Neutrophil (primary cell): ENCODE results near the gene MAP3K9.

Source experiments
- H3K27ac ChIP-seq: fragments of 200-600 bp; sonication (generic); 2 replicates; pipeline ENCODE4 v1.5.1; 2016; ENCODE audit warnings: mild to moderate bottlenecking, moderate library complexity
- H3K27me3 ChIP-seq: fragments of 200-600 bp; sonication (generic); 2 replicates; pipeline ENCODE4 v1.6.0; 2016; ENCODE audit warnings: mild to moderate bottlenecking
- H3K36me3 ChIP-seq: fragments of 200-600 bp; sonication (generic); 2 replicates; pipeline ENCODE4 v1.5.1; 2017
- H3K4me1 ChIP-seq, 2 experiments: fragments of 200-600 bp in 1 of 2; sonication (generic) in 1 of 2; 1 replicate in 1 of 2; 2 replicates in 1 of 2; pipeline versions ENCODE4 v1.5.1 to v1.6.1; 2013 to 2016; ENCODE audit warnings: low read depth in 1 of 2, low read length in 1 of 2, mild to moderate bottlenecking in 1 of 2, moderate library complexity in 1 of 2; ENCODE audit not compliant: control insufficient read depth in 1 of 2, insufficient read depth in 1 of 2
- H3K4me3 ChIP-seq, 2 experiments: fragments of 200-600 bp in 1 of 2; sonication (generic) in 1 of 2; 1 replicate in 1 of 2; 2 replicates in 1 of 2; pipeline ENCODE4 v1.5.1; 2013 to 2016; ENCODE audit warnings: low read depth in 1 of 2, low read length in 1 of 2, mild to moderate bottlenecking in 1 of 2, moderate library complexity in 1 of 2
- H3K9me3 ChIP-seq: fragments of 200-600 bp; sonication (generic); 2 replicates; pipeline ENCODE4 v1.5.1; 2016
- TF ChIP-seq, protein P1 (sequence below): fragments of 200-600 bp; sonication (generic); IDR thresholded peaks from 2 replicates; pipeline ENCODE4 v1.5.1; 2016; ENCODE audit warnings: antibody characterized with exemption

The MAP3K9 gene

DNA sequence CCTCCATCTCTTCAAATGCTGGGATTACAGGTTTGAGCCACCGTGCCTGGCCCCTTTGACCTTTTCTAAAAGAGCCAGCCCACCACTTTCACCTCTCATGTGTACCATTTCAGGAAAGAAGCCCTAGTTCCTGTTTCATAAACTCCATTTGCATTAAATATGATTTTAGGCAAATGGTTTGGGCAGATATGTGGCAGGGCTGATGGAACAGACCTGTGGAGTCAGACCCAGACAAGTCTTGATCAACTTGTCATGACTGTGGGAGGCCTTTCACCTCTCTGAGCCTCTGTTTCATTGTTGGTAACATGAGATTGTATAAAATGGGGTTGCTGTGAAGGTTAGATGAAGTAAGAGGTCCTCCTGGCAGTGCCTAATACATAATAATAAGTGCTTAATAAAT, 5.2 kb upstream of the MAP3K9 start:
- Histone ChIP-seq H3K4me3 (no peak overlapping the region), H3K27me3 (peaks cover 67% of the 10 kb centered on the region), H3K4me1 (peaks cover 13 to 16% of the 10 kb centered on the region in 2 experiments), H3K9me3 (no peaks in the 10 kb centered on the region), H3K36me3 (no peaks in the 10 kb centered on the region), H3K27ac (no peak overlapping the region)
- TF ChIP-seq, protein P1, sequence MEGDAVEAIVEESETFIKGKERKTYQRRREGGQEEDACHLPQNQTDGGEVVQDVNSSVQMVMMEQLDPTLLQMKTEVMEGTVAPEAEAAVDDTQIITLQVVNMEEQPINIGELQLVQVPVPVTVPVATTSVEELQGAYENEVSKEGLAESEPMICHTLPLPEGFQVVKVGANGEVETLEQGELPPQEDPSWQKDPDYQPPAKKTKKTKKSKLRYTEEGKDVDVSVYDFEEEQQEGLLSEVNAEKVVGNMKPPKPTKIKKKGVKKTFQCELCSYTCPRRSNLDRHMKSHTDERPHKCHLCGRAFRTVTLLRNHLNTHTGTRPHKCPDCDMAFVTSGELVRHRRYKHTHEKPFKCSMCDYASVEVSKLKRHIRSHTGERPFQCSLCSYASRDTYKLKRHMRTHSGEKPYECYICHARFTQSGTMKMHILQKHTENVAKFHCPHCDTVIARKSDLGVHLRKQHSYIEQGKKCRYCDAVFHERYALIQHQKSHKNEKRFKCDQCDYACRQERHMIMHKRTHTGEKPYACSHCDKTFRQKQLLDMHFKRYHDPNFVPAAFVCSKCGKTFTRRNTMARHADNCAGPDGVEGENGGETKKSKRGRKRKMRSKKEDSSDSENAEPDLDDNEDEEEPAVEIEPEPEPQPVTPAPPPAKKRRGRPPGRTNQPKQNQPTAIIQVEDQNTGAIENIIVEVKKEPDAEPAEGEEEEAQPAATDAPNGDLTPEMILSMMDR, result no peak

DNA sequence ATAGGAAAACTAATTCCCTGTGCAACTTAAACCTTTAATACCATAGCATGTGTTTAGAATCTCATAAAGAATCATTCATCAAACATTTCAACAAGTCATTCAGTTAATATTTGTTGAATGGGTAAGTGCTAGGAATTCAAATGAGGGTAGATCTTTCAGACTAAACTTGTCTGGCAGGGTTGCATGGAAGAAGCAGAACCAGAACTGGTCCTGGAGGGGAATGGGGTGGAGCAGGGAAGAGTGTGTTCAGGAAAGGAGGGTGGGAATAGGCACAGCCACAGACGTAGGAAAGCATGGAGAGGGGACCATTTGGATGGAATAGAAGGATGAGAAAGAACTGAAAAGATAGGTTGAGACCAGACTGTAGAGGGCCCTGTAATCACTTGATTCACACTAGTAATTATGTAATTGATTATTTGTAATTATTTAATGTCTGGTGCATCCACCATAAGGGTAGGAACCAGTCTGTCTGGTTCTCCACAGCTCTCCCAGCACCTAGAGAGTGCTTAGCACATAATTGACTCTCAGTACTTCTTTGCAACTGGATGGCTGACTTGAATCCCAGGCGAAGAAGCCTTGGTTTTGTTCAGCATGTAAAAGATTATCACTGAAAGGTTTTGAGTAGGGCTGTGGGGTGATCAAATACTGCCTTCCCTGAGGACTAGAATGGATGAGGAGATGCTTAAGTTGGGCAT, 3.0 kb upstream of the MAP3K9 start:
- no peaks in the 10 kb centered on the region for H3K9me3 ChIP-seq
- H3K27ac ChIP-seq, result no peak overlapping the region
- H3K36me3 ChIP-seq, result no peaks in the 10 kb centered on the region
- peaks cover 86% of the 10 kb centered on the region for H3K27me3 ChIP-seq
- no peak overlapping the region for H3K4me3 ChIP-seq
- H3K4me1 ChIP-seq, result peaks cover 10 to 17% of the 10 kb centered on the region in 2 experiments
- TF ChIP-seq, protein P1, result no peak

DNA sequence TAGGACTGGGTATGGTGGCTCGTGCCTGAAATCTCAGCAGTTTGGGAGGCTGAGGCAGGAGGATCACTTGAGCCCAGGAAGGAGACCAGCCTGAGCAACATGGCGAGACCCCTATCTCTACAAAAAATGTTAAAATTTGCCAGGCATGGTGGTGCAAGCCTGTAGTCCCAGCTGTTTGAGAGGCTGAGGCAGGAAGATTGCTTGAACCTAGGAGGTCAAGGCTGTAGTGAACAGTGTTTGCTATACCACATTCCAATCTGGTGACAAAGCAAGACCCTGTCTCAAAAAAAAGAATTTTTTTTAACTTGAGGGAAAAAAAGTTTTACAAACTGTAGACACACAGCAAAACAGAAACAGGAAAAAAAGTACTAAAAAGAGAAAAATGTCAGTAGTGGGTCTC, 2.3 kb upstream of the MAP3K9 start:
- Histone ChIP-seq H3K9me3 (no peaks in the 10 kb centered on the region), H3K4me3 (no peak overlapping the region), H3K36me3 (no peaks in the 10 kb centered on the region), H3K27ac (no peak overlapping the region), H3K27me3 (peaks cover 93% of the 10 kb centered on the region), H3K4me1 (peaks cover 10 to 17% of the 10 kb centered on the region in 2 experiments)
- TF ChIP-seq, protein P1, result no peak

DNA sequence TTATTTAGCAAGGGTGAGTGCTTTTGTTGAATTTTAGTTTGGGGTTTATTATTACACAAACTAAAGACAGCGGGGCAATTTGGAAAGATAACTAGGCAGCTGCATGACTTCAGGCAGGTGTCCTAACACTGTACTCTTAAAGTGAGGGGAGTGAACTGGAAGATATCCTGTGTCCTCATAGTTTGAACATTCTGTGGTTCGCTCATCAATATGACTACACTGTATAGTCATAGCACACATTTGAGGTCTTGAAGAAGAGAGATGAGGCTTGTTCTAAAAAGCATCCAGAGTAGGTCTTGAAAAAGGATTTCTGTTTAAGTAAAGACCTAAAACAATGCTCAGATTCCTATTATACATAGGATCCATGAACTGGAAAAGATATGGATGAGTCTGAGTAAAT, 1.7 kb upstream of the MAP3K9 start:
- no peak overlapping the region for H3K4me3 ChIP-seq
- peaks cover 10 to 17% of the 10 kb centered on the region in 2 experiments for H3K4me1 ChIP-seq
- no peaks in the 10 kb centered on the region for H3K9me3 ChIP-seq
- no peaks in the 10 kb centered on the region for H3K36me3 ChIP-seq
- H3K27ac ChIP-seq, result no peak overlapping the region
- TF ChIP-seq, protein P1, result no peak
- H3K27me3 ChIP-seq, result peaks cover 98% of the 10 kb centered on the region

DNA sequence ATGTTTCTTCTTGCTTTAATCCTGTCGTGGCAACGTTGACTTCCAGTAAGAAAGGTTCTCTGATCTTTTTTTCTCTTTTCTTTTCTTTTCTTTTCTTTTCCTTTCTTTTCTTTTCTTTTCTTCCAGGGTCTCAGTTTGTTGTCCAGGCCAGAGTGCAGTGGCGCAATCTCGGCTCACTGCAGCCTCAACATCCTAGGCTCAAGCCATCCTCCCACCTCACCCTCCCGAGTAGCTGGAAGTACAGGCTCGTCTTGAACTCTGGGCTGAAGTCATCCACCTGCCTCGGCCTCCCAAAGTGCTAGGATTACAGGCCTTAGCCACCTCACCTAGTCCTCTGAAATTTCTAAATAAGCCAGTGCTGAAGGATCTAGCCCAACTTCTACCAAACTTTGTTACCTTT, 1.3 kb upstream of the MAP3K9 start:
- peaks cover 10 to 17% of the 10 kb centered on the region in 2 experiments for H3K4me1 ChIP-seq
- no peak overlapping the region for H3K4me3 ChIP-seq
- no peaks in the 10 kb centered on the region for H3K9me3 ChIP-seq
- H3K27me3 ChIP-seq, result peaks cover 98% of the 10 kb centered on the region
- H3K27ac ChIP-seq, result no peak overlapping the region
- TF ChIP-seq, protein P1, result no peak
- no peaks in the 10 kb centered on the region for H3K36me3 ChIP-seq
